HAP-1 (cell line): ENCODE results near the gene PUM1.
"Not testable (repeated sequence)": the region's sequence is repeated elsewhere in the genome, so short reads cannot be mapped to it uniquely, and the experiment has no call there.

Experiments
- DNase-seq, 2 experiments: peaks; one replicate each; pipeline ENCODE4 v3.0.0-alpha.2; 2016 to 2020; ENCODE audit warnings: low spot score in 2 of 2
- H3K27me3 ChIP-seq: fragments of 250-450 bp; sonication (Bioruptor Pico); 2 replicates; pipeline ENCODE4 v1.5.1; 2020; ENCODE audit warnings: low read depth, mild to moderate bottlenecking, moderate library complexity
- H3K36me3 ChIP-seq: fragments of 250-450 bp; sonication (Bioruptor Pico); replicated peaks from 2 replicates; pipeline ENCODE4 v1.5.1; 2020; ENCODE audit warnings: mild to moderate bottlenecking
- H3K4me1 ChIP-seq: fragments of 250-450 bp; sonication (Bioruptor Pico); 2 replicates; pipeline ENCODE4 v1.5.1; 2020; ENCODE audit warnings: mild to moderate bottlenecking
- H3K4me3 ChIP-seq: fragments of 250-450 bp; sonication (Bioruptor Pico); 2 replicates; pipeline ENCODE4 v1.5.1; 2020; ENCODE audit warnings: mild to moderate bottlenecking, moderate library complexity
- H3K9me3 ChIP-seq: fragments of 250-450 bp; sonication (Bioruptor Pico); 2 replicates; pipeline ENCODE4 v1.5.1; 2020; ENCODE audit warnings: mild to moderate bottlenecking, moderate library complexity
- in situ Hi-C: fragments of 300-500 bp; cut with MboI; formaldehyde crosslinking; loops from 3 replicates; pipeline ENCODE4 v1.14.3; 2020; ENCODE audit warnings: low sequenced_read_pairs, inconsistent platforms, mixed read lengths

The PUM1 gene

DNA sequence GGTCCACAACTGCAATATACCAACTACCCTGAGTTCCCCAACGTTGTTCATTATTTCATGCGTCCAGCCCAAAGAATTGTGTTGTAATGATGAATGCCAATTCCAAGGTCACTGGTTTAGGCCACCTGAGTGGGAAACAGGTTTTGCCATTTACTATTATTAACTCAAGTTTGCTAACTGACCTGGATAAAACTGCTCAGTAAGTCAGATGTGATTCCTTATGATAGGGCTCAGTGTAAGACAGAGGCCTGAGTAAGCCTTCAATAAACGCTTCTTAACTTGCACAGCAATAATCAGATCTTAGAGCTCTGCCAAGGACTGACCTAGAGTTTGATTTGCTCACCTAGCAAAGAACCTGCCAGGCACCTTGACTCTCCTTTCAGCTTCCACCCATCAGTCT is 10.0 kb downstream of the PUM1 start:
- Histone ChIP-seq H3K4me1 (no peaks in the 10 kb centered on the region), H3K9me3 (no peaks in the 10 kb centered on the region), H3K36me3 (peaks cover 67% of the 10 kb centered on the region), H3K27me3 (no peaks in the 10 kb centered on the region), H3K4me3 (no peak overlapping the region)
- DNase-seq: no peak
- in situ Hi-C loops: no loop called here

DNA sequence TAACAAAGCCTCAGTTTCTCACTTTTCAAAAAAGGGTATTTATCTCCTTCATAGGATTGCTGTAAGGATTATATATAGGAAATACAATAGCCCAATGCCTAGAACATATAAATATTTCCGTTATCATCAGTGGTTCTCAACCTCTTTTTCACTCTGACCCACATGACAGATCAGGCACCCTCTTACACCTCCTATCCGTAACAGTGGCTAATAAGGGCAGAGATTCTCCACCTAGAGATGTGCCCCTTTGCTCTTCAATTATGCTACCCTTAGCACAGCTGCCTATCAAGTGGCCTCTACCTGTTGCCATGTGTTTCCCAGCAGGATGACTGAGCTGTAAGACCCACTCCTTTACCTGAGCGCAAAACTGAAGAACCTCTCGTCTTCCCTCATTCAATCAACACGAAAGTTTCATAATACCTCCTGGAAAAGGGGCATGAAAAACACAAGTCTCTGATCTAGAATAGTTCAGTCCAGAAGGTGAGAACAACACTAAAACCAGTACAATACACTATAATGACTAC is 10.5 kb downstream of the PUM1 start:
- Histone ChIP-seq H3K27me3 (no peaks in the 10 kb centered on the region), H3K36me3 (peaks cover 71% of the 10 kb centered on the region), H3K4me3 (no peak overlapping the region), H3K4me1 (no peaks in the 10 kb centered on the region), H3K9me3 (no peaks in the 10 kb centered on the region)
- DNase-seq: no peak
- in situ Hi-C loops: no loop called here

DNA sequence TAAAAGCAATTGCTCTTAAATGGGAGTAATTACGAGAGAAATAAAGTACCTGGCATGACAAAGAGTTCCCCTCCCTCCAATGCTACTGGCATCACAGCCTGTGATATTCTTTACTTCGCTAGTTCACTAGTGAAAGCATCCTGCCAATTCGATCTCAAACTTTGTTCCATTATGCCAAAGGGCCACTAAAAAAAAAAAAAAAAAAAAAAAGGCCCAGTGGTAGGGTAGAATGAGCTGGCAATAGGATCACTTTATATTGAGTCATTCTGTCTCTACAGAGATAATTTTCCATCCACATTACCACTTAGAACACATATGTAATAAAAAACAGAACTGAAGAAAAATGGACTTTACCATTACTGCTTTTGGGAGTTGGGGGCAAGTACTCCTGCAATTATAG is 11.2 kb downstream of the PUM1 start:
- Histone ChIP-seq H3K4me3 (no peak overlapping the region), H3K36me3 (peaks cover 71% of the 10 kb centered on the region), H3K27me3 (no peaks in the 10 kb centered on the region), H3K4me1 (no peaks in the 10 kb centered on the region), H3K9me3 (no peaks in the 10 kb centered on the region)
- DNase-seq: no peak
- in situ Hi-C loops: no loop called here

DNA sequence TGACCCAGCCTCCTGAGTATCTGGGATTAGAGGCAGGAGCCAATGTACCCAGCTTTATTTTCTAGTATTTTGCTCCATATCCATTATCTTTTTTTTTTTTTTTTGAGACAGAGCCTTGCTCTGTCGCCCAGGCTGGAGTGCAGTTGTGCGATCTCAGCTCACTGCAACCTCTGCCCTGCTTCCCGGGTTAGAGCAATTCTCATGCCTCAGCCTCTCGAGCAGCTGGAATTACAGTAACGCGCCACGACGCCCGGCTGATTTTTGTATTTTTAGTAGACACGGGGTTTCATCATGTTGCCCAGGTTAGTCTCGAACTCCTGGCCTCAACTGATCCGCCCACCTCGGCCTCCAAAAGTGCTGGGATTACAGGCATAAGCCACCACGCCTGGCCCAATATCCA is 12.9 kb downstream of the PUM1 start:
- DNase-seq, H3K27me3 ChIP-seq, H3K9me3 ChIP-seq, H3K4me3 ChIP-seq, H3K4me1 ChIP-seq, in situ Hi-C loops: not testable (repeated sequence)
- H3K36me3 ChIP-seq: peaks cover 55% of the 10 kb centered on the region

DNA sequence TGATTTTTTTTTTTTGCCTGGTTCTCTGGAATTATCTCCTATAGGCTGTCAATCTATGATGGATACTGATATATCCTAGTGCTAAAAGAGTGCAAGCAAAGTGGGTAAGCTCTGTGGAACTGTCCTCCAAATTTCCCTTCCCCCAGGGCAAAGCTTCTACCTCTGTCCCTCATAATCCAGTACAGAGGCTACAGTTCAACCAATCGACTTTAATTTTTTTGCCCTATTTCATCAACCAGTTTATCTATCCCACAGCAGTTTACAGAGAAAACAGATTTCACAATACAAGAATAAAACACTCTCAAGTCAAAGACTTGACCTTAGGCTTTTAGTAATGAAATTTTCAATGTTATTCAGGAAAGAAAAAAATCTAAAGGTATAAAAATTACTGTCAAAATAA is 13.9 kb downstream of the PUM1 start:
- no peak for DNase-seq
- Histone ChIP-seq H3K4me3 (no peak overlapping the region), H3K27me3 (no peaks in the 10 kb centered on the region), H3K9me3 (no peaks in the 10 kb centered on the region), H3K36me3 (peaks cover 57% of the 10 kb centered on the region), H3K4me1 (no peaks in the 10 kb centered on the region)
- in situ Hi-C loops: no loop called here

DNA sequence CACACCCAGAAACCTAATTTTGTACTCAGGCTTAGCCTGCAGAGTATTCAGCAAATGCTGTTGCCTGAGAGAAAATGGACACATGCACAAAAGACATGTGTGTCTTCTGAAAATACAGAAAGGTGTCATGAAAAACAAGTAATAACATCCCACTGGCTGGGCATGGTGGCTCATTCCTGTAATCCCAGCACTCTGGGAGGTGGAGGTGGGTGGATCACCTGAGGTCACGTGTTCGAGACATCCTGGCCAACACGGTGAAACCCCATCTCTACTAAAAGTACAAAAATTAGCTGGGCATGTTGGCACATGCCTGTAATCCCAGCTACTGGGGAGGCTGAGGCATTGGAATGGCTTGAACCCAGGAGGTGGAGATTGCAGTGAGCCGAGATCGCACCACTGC is 18.0 kb downstream of the PUM1 start:
- H3K36me3 ChIP-seq: peaks cover 56% of the 10 kb centered on the region
- not testable (repeated sequence) for H3K4me1 ChIP-seq, H3K9me3 ChIP-seq

DNA sequence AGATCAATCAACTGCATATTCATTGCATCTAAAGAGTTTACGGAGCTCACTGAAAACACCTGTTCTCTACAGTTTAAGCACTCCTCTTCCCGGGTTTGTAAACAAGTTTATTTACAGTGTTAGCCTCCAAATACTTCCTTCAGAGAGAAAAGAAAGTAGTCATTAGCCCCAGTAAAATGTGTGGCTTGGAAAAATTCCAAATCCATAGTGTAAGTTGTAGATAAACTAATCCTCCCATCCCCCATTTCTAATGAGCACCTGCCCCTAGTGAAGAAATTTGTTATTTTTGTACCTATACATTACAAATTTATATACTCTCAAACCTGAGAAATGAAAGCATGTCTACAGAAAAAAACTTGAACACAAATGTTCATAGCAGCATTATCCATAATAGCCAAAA is 21.9 kb downstream of the PUM1 start:
- DNase-seq: no peak
- H3K9me3 ChIP-seq: no peaks in the 10 kb centered on the region
- no peaks in the 10 kb centered on the region for H3K27me3 ChIP-seq
- H3K36me3 ChIP-seq: peaks cover 52% of the 10 kb centered on the region
- no peaks in the 10 kb centered on the region; the same call in 1 of the 2 replicates for H3K4me1 ChIP-seq
- H3K4me3 ChIP-seq: no peak overlapping the region
- in situ Hi-C loops: no loop called here

More for the DNA sequence above, 18.0 kb downstream of the PUM1 start:
- H3K27me3 ChIP-seq, DNase-seq, H3K4me3 ChIP-seq, in situ Hi-C loops: not testable (repeated sequence)

DNA sequence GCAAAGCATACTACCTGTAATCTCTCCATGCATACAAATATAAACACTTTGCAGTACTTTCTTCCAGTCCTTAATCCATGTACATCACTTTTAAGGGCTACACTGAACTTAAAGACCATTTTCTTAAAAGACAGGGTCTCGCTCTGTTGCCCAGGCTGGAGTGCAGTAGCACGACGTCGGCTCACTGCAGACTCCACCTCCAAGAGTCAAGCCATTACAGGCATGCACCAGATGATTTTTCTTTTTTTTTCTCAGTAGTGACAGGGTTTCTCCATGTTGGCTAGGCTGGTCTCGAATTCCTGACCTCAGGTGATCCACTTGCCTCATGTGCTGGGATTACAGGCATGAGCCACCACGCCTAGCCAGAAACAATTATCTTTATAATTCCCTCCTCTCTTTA is 22.9 kb downstream of the PUM1 start:
- H3K27me3 ChIP-seq: no peaks in the 10 kb centered on the region
- no peak for DNase-seq
- no peak overlapping the region for H3K4me3 ChIP-seq
- no peaks in the 10 kb centered on the region; the same call in 1 of the 2 replicates for H3K4me1 ChIP-seq
- H3K9me3 ChIP-seq: no peaks in the 10 kb centered on the region
- in situ Hi-C loops: no loop called here
- H3K36me3 ChIP-seq: peaks cover 56% of the 10 kb centered on the region

DNA sequence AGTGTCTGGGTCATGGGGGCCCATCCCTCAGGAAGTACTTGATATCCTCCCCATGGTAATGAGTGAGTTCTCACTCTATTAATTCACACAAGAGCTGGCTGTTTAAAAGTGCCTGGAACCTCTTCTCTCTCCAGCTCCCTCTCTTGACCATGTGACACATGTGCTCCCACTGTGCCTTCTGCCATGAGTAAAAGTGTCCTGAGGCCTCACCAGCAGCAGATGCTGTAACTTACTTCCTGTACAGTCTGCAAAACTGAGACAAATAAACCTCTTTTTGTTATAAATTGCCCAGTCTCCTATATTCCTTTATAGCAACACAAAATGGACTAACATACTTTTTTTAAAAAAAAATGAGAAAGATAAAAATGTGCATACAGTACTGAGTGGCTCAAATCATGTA is 24.0 kb downstream of the PUM1 start:
- in situ Hi-C loops: no loop called here
- Histone ChIP-seq H3K27me3 (no peaks in the 10 kb centered on the region), H3K9me3 (no peaks in the 10 kb centered on the region), H3K4me3 (no peak overlapping the region), H3K4me1 (no peaks in the 10 kb centered on the region; the same call in 1 of the 2 replicates), H3K36me3 (peaks cover 52% of the 10 kb centered on the region)
- no peak for DNase-seq

DNA sequence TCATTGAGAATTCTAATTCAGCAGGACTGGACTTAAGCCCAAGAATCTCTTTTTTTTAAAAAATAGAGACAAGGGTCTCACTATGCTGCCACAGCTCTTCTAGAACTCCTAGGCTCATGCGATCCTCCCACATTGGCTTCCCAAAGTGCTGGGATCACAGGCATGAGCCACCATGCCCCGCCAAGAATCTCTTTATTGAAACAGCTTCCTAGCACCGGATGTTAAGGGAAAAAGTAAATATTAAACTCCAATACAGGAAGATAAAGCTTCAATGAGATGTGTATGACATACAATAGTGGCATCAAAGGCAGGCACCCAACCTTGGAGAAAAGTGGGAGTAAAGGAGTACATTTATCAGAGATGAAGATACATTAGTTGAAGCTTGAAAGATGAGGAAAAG is 25.5 kb downstream of the PUM1 start:
- Histone ChIP-seq H3K4me3 (no peak overlapping the region), H3K4me1 (peaks cover under 1% of the 10 kb centered on the region), H3K27me3 (no peaks in the 10 kb centered on the region), H3K9me3 (no peaks in the 10 kb centered on the region), H3K36me3 (peaks cover 55% of the 10 kb centered on the region)
- in situ Hi-C loops: no loop called here
- no peak for DNase-seq

DNA sequence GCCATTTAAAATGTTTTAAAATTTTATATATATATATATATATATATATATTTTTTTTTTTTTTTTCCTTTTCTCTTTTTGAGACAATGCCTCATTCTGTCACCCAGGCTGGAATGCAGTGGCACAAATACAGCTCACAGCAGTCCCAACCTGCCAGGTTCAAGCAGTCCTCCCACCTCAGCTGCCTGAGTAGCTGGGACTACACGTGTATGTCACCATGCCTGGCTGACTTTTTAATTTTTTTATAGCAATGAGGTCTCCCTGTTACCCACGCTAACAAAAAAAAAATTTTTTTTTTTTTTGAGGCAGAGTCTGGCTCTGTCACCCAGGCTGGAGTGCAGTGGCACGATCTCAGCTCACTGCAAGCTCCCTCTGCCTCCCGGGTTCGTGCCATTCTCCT is 26.6 kb downstream of the PUM1 start:
- H3K4me3 ChIP-seq, in situ Hi-C loops, DNase-seq, H3K27me3 ChIP-seq, H3K9me3 ChIP-seq: not testable (repeated sequence)
- Histone ChIP-seq H3K36me3 (peaks cover 47% of the 10 kb centered on the region), H3K4me1 (peaks cover 12% of the 10 kb centered on the region)

DNA sequence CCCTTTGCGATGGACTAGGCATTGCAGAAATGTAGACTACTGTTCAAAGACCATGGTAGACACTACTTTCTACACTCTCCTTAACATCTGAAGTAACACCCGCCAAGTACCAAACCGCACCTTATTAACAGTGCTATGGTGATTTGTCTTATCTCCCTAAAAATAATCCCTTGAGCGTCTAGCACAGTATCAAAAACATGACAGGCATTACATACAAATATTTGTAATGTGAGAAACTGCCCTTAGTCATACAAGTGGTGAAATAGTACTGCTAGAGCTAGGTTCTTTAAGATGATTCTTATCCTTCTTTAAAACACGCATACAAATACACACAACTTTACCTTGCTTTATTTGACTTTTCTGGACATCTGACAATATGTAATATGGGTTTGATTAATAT is 27.2 kb downstream of the PUM1 start:
- Histone ChIP-seq H3K27me3 (no peaks in the 10 kb centered on the region), H3K9me3 (no peaks in the 10 kb centered on the region), H3K4me3 (no peak overlapping the region), H3K36me3 (peaks cover 42% of the 10 kb centered on the region), H3K4me1 (peaks cover 18% of the 10 kb centered on the region)
- in situ Hi-C loops: no loop called here
- DNase-seq: no peak

DNA sequence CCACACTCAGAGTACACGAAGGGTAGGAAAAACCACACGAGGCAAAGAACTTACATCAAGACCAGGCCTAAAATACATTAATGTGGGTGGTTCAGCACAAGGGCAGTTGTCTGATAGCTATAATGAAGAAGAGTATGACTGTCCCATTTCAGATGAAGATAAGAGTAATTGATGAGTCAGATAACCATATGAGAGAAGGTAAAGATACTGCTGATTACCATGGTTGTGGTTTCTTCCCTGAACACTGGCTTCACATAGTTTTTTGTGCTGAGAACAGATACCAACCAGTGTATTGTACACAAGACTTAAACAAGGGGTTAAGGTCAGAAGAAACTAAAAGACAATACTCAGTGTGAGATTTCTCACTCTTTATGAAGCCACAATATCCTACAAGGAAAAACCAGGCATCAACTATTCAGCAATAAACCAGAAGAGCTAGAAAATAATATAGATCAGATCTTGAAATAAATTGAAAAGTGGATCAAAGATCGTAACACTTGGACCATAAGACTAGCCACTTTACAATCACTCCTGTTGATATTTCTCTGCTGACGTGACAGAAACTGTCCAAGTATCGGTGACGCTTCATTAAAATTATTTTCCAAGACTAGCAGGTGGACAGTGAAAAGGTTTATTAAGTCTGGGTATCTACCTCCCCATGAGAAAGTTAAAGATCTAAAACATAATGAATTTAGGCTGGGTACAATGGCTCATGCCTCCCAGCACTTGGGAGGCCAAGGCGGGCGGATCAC is 28.6 kb downstream of the PUM1 start:
- Histone ChIP-seq H3K9me3 (no peaks in the 10 kb centered on the region), H3K27me3 (no peaks in the 10 kb centered on the region), H3K4me3 (no peak overlapping the region), H3K4me1 (peaks cover 22% of the 10 kb centered on the region), H3K36me3 (peaks cover 29% of the 10 kb centered on the region)
- no peak for DNase-seq
- in situ Hi-C loops: no loop called here

DNA sequence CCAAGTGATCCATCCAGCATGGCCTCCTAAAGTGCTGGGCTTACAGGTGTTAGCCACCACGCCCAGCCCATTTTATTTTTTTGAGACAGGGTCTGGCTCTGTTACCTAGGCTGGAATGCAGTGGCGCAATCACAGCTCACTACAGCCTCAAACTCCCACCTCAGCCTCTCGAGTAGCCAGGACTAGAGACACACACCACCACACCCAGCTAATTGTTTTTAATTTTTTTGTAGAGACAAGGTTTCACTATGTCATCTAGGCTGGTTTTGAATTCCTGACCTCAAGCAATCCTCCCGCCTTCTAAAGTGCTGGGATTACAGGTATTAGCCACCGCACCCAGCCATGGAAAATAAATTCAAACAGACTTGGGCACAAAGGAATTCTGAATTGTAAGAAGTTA is 31.9 kb downstream of the PUM1 start:
- DNase-seq: no peak
- in situ Hi-C loops: no loop called here
- H3K4me1 ChIP-seq: peaks cover 22% of the 10 kb centered on the region
- H3K27me3 ChIP-seq: no peaks in the 10 kb centered on the region
- peaks cover 19% of the 10 kb centered on the region for H3K36me3 ChIP-seq
- no peaks in the 10 kb centered on the region for H3K9me3 ChIP-seq
- H3K4me3 ChIP-seq: no peak overlapping the region

DNA sequence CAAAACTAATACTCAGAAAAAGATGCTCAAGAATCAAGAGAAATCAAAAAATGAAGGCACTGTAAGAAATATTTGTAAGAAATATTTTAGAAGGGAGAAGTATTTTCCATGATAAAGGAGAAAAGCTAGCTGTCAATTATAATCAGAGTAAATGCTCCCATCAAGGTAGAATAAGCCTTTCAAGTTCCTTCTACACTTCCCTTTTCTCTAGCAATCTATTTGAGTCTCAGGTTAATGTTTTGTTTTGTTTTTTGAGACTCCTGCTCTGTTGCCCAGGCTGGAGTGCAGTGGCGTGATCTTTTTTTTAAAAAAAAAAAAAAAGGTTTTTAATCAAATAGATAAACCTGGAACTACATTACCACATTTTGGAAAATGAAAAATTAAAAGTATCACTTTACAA is 33.3 kb downstream of the PUM1 start:
- no peaks in the 10 kb centered on the region for H3K9me3 ChIP-seq
- H3K4me1 ChIP-seq: peaks cover 30% of the 10 kb centered on the region
- no peak overlapping the region for H3K4me3 ChIP-seq

More for the DNA sequence above, 33.3 kb downstream of the PUM1 start:
- DNase-seq: no peak
- Histone ChIP-seq H3K36me3 (peaks cover 22% of the 10 kb centered on the region), H3K27me3 (no peaks in the 10 kb centered on the region)
- in situ Hi-C loops: no loop called here
